ENCODE measurements around the gene FSTL3. TPM values are rescaled to one million over a fixed set of nuclear protein-coding genes. Genes with fewer than 3 reads are reported as not detected.

FSTL3 gene
- total and polyA plus RNA-seq, 4 donors = 2.2 to 8.4 (median 6.0) TPM

DNA sequence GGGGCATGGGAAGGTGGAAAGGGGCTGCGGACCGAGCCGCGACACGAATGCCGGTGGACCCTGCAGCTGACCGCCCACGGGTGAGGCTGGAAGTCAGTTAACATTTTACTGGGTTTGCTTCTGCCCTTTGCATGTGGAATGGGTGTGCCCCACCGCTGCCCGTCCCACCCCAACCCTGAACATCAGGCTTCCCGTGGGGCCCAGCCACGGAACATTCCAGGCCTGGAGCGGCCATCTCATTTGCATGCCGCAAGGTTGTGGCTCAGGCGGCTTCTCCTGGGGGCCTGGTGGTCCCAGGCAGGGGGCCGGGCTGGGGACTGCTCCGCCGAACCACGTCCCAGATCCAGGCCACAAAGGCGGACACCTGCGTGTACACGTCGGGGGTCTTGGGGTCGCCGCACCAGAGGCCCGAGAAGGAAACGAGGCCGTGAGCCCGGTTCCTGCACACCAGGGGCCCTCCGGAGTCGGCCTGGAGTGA is 9.3 kb downstream of the FSTL3 start (continued):
- no peak for TF ChIP-seq TAF1 (conservative IDR thresholded peaks at IDR 0.05)
- no peak for TF ChIP-seq YY1 (IDR thresholded peaks at IDR 0.05)

DNA sequence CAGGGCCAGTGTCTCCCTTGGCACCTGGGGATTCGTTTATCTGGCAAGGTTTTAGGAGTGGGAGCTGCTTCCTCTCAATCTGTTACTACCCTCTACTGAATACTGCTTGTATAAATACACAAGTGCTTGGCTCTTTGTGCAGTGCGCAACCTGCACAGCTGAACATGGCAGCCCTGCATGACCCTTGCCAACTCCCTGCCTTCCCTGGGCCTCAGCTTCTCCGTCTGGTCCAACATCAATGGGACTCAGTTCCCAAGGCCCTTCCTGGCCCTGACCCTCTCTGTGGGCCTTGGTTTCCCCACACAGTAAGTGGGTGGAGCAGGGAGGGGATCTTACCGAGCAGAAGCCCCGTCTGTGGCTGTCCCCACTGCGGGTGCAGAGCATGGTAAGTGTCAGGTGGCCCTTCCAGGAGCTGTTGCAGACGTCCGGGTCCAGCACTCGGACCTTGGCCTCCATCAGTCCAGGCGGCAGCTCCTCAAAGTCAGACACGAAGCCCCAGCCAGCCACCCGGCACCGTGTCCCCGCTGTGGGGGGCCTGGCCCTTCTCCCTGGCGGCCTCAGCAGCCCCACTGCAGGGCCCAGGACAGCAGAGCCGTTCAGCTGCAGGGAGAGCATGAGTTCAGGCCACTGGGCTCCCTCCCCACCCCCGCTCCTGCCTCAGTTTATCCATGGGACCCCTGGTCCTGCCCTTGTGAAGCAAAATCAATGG is 10.6 kb downstream of the FSTL3 start:
- 79% methylated on average over 17 of the region's 17 CpGs for WGBS
- no peak overlapping the region for H3K4me3 ChIP-seq (ENCODE audit: low read depth in 1 of 3, low read length in 3 of 3)
- H3K27me3 ChIP-seq (ENCODE audit: control insufficient read depth in 4 of 4, insufficient read depth in 4 of 4, low read length in 3 of 4) = no peaks in the 10 kb centered on the region
- H3K9me3 ChIP-seq (ENCODE audit: control insufficient read depth in 4 of 4, low read length in 3 of 4) = no peaks in the 10 kb centered on the region
- no peak overlapping the region for H3K27ac ChIP-seq (ENCODE audit: low read depth in 1 of 2, low read length in 2 of 2)
- no peak overlapping the region for H3K9ac ChIP-seq (ENCODE audit: low read depth in 1 of 2, low read length in 2 of 2)
- DNase-seq (ENCODE audit: low spot score) = peak; percentile 32
- TF ChIP-seq NR2F2 (IDR thresholded peaks at IDR 0.05) = no peak
- TF ChIP-seq, protein P1, sequence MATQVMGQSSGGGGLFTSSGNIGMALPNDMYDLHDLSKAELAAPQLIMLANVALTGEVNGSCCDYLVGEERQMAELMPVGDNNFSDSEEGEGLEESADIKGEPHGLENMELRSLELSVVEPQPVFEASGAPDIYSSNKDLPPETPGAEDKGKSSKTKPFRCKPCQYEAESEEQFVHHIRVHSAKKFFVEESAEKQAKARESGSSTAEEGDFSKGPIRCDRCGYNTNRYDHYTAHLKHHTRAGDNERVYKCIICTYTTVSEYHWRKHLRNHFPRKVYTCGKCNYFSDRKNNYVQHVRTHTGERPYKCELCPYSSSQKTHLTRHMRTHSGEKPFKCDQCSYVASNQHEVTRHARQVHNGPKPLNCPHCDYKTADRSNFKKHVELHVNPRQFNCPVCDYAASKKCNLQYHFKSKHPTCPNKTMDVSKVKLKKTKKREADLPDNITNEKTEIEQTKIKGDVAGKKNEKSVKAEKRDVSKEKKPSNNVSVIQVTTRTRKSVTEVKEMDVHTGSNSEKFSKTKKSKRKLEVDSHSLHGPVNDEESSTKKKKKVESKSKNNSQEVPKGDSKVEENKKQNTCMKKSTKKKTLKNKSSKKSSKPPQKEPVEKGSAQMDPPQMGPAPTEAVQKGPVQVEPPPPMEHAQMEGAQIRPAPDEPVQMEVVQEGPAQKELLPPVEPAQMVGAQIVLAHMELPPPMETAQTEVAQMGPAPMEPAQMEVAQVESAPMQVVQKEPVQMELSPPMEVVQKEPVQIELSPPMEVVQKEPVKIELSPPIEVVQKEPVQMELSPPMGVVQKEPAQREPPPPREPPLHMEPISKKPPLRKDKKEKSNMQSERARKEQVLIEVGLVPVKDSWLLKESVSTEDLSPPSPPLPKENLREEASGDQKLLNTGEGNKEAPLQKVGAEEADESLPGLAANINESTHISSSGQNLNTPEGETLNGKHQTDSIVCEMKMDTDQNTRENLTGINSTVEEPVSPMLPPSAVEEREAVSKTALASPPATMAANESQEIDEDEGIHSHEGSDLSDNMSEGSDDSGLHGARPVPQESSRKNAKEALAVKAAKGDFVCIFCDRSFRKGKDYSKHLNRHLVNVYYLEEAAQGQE (IDR thresholded peaks at IDR 0.05) = no peak
- TF ChIP-seq, protein P2, sequence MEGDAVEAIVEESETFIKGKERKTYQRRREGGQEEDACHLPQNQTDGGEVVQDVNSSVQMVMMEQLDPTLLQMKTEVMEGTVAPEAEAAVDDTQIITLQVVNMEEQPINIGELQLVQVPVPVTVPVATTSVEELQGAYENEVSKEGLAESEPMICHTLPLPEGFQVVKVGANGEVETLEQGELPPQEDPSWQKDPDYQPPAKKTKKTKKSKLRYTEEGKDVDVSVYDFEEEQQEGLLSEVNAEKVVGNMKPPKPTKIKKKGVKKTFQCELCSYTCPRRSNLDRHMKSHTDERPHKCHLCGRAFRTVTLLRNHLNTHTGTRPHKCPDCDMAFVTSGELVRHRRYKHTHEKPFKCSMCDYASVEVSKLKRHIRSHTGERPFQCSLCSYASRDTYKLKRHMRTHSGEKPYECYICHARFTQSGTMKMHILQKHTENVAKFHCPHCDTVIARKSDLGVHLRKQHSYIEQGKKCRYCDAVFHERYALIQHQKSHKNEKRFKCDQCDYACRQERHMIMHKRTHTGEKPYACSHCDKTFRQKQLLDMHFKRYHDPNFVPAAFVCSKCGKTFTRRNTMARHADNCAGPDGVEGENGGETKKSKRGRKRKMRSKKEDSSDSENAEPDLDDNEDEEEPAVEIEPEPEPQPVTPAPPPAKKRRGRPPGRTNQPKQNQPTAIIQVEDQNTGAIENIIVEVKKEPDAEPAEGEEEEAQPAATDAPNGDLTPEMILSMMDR (IDR thresholded peaks at IDR 0.05; ENCODE audit: low read depth, low read length, missing input control) = no peak
- no peak for TF ChIP-seq YY1 (IDR thresholded peaks at IDR 0.05)
- TF ChIP-seq RXRA (IDR thresholded peaks at IDR 0.05) = no peak
- TF ChIP-seq, protein P3, sequence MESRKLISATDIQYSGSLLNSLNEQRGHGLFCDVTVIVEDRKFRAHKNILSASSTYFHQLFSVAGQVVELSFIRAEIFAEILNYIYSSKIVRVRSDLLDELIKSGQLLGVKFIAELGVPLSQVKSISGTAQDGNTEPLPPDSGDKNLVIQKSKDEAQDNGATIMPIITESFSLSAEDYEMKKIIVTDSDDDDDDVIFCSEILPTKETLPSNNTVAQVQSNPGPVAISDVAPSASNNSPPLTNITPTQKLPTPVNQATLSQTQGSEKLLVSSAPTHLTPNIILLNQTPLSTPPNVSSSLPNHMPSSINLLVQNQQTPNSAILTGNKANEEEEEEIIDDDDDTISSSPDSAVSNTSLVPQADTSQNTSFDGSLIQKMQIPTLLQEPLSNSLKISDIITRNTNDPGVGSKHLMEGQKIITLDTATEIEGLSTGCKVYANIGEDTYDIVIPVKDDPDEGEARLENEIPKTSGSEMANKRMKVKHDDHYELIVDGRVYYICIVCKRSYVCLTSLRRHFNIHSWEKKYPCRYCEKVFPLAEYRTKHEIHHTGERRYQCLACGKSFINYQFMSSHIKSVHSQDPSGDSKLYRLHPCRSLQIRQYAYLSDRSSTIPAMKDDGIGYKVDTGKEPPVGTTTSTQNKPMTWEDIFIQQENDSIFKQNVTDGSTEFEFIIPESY (IDR thresholded peaks at IDR 0.05) = no peak
- no peak for TF ChIP-seq HNF4G (IDR thresholded peaks at IDR 0.05)
- no peak for TF ChIP-seq SP1 (IDR thresholded peaks at IDR 0.05)
- no peak for TF ChIP-seq EGR1 (IDR thresholded peaks at IDR 0.05; ENCODE audit: low read depth in 2 of 2)
- TF ChIP-seq, protein P4, sequence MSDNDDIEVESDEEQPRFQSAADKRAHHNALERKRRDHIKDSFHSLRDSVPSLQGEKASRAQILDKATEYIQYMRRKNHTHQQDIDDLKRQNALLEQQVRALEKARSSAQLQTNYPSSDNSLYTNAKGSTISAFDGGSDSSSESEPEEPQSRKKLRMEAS (IDR thresholded peaks at IDR 0.05) = no peak
- no peak for TF ChIP-seq TAF1 (conservative IDR thresholded peaks at IDR 0.05)
- no peak for TF ChIP-seq HNF4A (conservative IDR thresholded peaks at IDR 0.05)
- no peak for TF ChIP-seq RAD21 (IDR thresholded peaks at IDR 0.05)
- H3K36me3 ChIP-seq (ENCODE audit: control insufficient read depth in 4 of 4, insufficient read depth in 3 of 4, low read depth in 1 of 4, low read length in 3 of 4) = no peaks in the 10 kb centered on the region
- H3K4me1 ChIP-seq (ENCODE audit: control insufficient read depth in 4 of 4, insufficient read depth in 4 of 4, low read length in 3 of 4) = no peaks in the 10 kb centered on the region
